GM18870 (cell line): Measurements from ENCODE around the gene TTC24.
"Not testable (repeated sequence)": the region's sequence is repeated elsewhere in the genome, so short reads cannot be mapped to it uniquely, and the experiment has no call there.

ENCODE experiments used
- ATAC-seq: cut with Tn5 transposase; IDR thresholded peaks from one replicate; pipeline ENCODE4 v1.9.1; 2021; ENCODE audit warnings: moderate library complexity; ENCODE audit not compliant: unreplicated experiment

TTC24 gene

GRCh38 chr1:156607344-156607743 is 27.8 kb downstream of the TTC24 start:
- not testable (repeated sequence) for ATAC-seq

GRCh38 chr1:156608036-156608674 is 28.6 kb downstream of the TTC24 start:
- no peak for ATAC-seq

DNA sequence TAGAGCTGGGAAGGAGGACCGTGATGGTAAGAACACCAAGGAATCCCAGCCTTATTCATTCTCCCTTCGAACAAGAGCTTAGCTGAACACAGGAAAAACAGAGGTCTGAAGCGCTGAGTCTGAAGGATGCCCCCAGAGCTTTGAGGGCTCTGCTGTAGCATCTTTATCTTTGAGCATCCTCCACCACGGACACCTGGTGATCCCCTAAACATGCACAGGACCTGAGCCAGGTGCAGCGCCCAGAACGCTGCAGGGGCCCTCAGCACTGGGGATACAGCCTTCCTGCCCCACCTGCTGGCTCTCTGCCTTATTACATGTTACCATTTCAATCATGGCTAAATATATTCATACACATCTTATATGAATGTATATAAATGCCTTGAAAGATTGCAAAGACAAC is 29.5 kb downstream of the TTC24 start:
- no peak for ATAC-seq

- ATAC-seq: not testable (repeated sequence)
Measured at GRCh38 chr1:156610072-156610471, 30.5 kb downstream of the TTC24 start.

- no peak for ATAC-seq
Measured at GRCh38 chr1:156612666-156613065, 33.1 kb downstream of the TTC24 start.

DNA sequence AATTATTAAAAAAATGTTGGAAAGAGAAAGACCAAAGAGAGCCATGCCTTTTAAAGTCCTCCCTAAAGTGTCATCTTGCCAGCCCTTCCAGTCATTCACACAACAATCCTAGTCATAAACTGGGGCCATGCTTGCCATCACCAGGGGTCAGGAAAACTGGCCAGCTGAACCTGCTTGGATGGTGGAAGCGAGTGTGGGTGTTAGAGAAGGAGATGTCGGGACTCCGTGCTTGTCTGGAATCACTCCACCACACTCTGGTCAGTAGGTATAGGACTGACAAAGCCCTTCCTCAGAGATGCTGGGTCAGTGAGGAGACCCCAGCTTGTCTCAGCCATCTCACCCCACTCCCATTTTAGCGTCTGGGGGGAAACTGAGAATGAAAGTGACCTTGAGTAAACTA is 36.4 kb downstream of the TTC24 start:
- no peak for ATAC-seq

DNA sequence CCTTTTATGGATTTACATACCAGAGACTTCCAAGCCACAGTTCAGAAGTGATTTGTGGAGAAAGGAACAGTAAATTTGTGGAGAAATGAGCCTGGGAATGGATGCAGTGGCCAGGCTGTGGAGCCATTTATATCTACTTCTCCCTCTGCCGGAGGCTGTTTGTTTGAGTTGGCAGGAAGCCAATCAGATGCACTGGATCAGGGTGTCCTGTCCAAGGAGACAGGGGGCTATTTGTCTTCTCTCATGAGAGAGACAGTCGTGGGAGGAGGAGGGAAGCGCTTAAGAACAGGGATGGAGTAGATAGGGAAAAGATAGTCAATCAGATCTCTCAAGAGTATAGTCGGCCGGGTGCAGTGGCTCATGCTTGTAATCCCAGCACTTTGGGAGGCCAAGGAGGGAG is 36.9 kb downstream of the TTC24 start:
- no peak for ATAC-seq

GRCh38 chr1:156618853-156619581 is 39.5 kb downstream of the TTC24 start, which contains the start of gene HAPLN2:
Gene HAPLN2 (plus strand): TSS chr1:156619415. CDS start chr1:156623491, 4,076 bp downstream.
- ATAC-seq: no peak

GRCh38 chr1:156619582-156619955 is 40.0 kb downstream of the TTC24 start:
- ATAC-seq: no peak

DNA sequence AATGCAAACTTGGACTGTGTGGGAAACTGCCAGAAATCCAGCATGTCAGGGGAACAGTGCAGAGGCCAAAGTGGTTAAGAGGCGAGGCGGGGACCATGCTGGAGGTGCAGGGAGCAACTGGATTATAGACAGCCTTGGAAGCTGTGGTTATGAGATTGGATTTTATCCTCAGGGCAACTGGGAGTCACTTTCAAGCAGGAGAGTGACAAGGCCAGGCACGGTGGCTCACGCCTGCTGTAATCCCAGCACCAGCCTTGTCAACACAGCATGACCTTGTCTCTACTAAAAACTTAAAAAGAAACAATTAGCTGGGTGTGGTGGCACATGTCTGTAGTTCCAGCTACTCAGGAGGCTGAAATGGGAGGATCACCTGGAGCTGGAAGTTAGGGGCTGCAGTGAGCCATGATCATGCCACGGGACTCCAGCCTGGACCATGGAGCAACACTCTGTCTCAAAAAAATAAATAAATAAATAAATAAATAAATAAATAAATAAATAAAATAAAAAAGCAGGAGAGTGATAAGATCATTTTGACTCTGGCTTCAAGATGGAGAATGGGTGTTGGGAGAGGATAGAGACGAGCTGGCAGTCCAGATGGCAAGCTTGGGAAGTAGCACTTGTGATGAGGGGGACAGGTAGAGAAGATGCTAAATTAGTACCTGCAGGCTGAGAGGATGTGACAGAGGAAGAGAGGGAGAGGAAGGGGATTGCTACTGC is 43.2 kb downstream of the TTC24 start:
- ATAC-seq: no peak

GRCh38 chr1:156623946-156624813 is 44.7 kb downstream of the TTC24 start:
- ATAC-seq: no peak

- ATAC-seq: no peak
Measured at GRCh38 chr1:156624814-156625435, 45.4 kb downstream of the TTC24 start.

DNA sequence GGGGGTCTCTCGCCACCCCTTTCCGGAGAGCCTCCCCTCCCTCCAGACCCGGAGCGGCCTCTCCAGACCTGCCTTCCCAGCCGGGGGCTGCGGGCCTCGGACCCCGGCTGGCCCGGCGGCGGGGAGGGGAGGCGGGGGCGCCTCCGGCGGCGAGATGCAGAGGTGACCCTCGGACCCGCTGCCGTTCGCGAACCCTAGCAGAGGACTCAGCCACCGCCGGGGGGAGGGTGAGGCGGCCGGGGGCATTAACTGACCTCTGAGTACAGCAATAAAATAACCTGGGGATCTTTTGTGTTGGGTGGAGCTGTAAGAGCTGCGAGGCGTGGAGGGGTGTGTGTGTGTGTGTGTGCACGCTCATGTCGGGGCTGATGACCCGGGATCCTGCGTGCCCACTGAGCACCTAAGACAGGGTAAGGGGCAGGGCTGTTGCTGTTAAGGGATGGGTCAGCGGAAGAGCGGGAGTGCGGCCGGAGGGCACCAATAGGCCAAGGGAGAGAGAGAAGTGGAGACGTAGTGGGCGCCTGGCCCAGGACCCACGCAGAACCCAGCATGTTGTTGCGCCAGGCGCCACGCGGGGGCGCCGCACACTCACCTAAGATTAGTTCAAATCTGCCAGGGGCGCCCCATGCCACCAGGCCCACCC is 46.0 kb downstream of the TTC24 start:
- ATAC-seq: no peak

GRCh38 chr1:156626079-156626438 is 46.5 kb downstream of the TTC24 start:
- no peak for ATAC-seq

GRCh38 chr1:156627313-156627880 is 47.9 kb downstream of the TTC24 start:
- ATAC-seq: no peak

DNA sequence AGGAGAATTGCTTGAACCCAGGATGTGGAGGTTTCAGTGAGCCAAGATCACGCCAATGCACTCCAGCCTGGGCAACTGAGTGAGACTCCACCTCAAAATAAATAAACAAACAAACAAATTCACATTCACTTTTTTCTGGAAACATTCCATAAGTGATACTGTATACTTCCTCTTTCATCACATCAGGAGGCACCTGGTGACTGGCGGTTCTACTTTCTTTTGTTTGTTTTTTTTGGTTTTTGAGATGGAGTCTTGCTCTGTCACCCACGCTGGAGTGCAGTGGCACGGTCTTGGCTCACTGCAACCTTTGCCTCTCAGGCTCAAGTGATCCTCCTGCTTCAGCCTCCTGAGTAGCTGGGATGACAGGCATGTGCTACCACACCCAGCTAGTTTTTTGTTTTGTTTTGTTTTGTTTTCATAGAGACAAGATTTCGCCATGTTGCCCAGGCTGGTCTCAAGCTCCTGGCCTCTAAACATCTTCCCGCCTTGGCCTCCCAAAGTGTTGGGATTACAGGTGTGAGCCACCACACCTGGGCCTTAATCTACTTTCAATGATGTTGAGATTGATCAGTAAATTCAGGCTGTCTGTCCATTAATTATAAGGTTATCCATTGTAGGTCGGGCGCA is 50.4 kb downstream of the TTC24 start:
- ATAC-seq: no peak

- not testable (repeated sequence) for ATAC-seq
Measured at GRCh38 chr1:156631152-156631551, 51.6 kb downstream of the TTC24 start.

DNA sequence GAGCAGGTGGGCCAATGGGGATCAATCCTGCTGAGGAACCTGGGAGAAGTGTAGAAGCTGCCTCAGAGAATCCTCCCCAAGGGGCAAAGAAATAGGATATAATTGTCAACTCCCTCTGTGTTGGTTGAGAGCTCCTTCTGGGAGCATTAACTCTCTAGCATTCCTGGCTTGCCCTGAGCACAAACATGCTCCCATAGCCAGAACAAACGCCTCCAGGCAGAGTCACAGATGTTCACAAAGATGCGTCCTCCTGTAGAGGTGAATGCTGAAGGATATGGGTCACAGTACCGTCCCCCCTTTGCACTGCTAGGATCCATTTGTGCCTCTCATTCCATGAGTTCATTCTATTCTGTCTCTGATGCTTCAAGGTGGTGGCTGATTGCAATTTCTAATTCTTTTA is 52.8 kb downstream of the TTC24 start:
- ATAC-seq: no peak
